ENCODE data around the gene CC2D2B. TPM values are rescaled to one million over a fixed set of nuclear protein-coding genes. Genes with fewer than 3 reads are reported as not detected.
"Not testable (repeated sequence)": the region's sequence is repeated elsewhere in the genome, so short reads cannot be mapped to it uniquely, and the experiment has no call there.

The CC2D2B gene
- total RNA-seq, 1 experiment from 2014 or later, result 0.20 TPM

GRCh38 chr10:95988702-95989101 is 80.9 kb downstream of the CC2D2B start (continued):
- TF ChIP-seq AFF4 (CRISPR knock-in tag; IDR thresholded peaks at IDR 0.05; ENCODE audit: borderline replicate concordance), result no peak
- no peak for TF ChIP-seq CDX4 (CRISPR knock-in tag; IDR thresholded peaks at IDR 0.05; ENCODE audit: borderline replicate concordance)
- no peak for TF ChIP-seq PRDM15 (CRISPR knock-in tag; IDR thresholded peaks at IDR 0.05)
- TF ChIP-seq JUN (CRISPR knock-in tag; IDR thresholded peaks at IDR 0.05), result no peak
- TF ChIP-seq GTF2I (CRISPR knock-in tag; conservative IDR thresholded peaks at IDR 0.05), result no peak
- no peak for TF ChIP-seq ATF2 (CRISPR knock-in tag; IDR thresholded peaks at IDR 0.05; ENCODE audit: borderline replicate concordance, low read depth)
- TF ChIP-seq MXD4 (CRISPR knock-in tag; IDR thresholded peaks at IDR 0.05; ENCODE audit: borderline replicate concordance), result no peak

GRCh38 chr10:95994376-95994775 is 86.6 kb downstream of the CC2D2B start:
- H3K27ac Mint-ChIP-seq; CTCF ChIA-PET; H3K36me3 Mint-ChIP-seq; POLR2A ChIA-PET; H3K9me3 Mint-ChIP-seq; DNase-seq (ENCODE audit: low spot score); H3K4me3 Mint-ChIP-seq; ATAC-seq; H3K4me1 Mint-ChIP-seq; H3K27me3 Mint-ChIP-seq (ENCODE audit: low read depth): not testable (repeated sequence)

GRCh38 chr10:95998255-95998784 is 90.5 kb downstream of the CC2D2B start:
- ChIA-PET CTCF (no interaction called here), POLR2A (no interaction called here)
- no peak for ATAC-seq
- H3K36me3 Mint-ChIP-seq, result no peaks in the 10 kb centered on the region
- no peaks in the 10 kb centered on the region for H3K27me3 Mint-ChIP-seq (ENCODE audit: low read depth)
- TF ChIP-seq FOXJ3 (CRISPR knock-in tag; IDR thresholded peaks at IDR 0.05; ENCODE audit: borderline replicate concordance) (no peak), MXD4 (CRISPR knock-in tag; IDR thresholded peaks at IDR 0.05; ENCODE audit: borderline replicate concordance) (no peak), MLX (CRISPR knock-in tag; IDR thresholded peaks at IDR 0.05) (no peak), GABPB1 (CRISPR knock-in tag; IDR thresholded peaks at IDR 0.05) (no peak), PREB (CRISPR knock-in tag; IDR thresholded peaks at IDR 0.05; ENCODE audit: borderline replicate concordance) (no peak), GTF2I (CRISPR knock-in tag; conservative IDR thresholded peaks at IDR 0.05) (no peak), NFYB (CRISPR knock-in tag; conservative IDR thresholded peaks at IDR 0.05; ENCODE audit: low read depth) (no peak), JAZF1 (CRISPR knock-in tag; IDR thresholded peaks at IDR 0.05) (no peak), USF2 (CRISPR knock-in tag; IDR thresholded peaks at IDR 0.05) (no peak), ZNF232 (CRISPR knock-in tag; IDR thresholded peaks at IDR 0.05) (no peak)
- H3K9me3 Mint-ChIP-seq, result no peaks in the 10 kb centered on the region
- H3K4me3 Mint-ChIP-seq, result no peak overlapping the region
- no peaks in the 10 kb centered on the region for H3K4me1 Mint-ChIP-seq
- no peak overlapping the region for H3K27ac Mint-ChIP-seq
- no peak for DNase-seq (ENCODE audit: low spot score)

Measured in WTC11 (cell line).